CD14-positive monocyte (primary cell): ENCODE measurements around the gene EIF3K. TPM values are rescaled to one million over a fixed set of nuclear protein-coding genes. Genes with fewer than 3 reads are reported as not detected.

ENCODE experiments used
- DNase-seq, 3 donors: peaks; one replicate each; pipeline ENCODE4 v3.0.0-alpha.2; 2011 to 2022
- H2AFZ ChIP-seq: 2 replicates; pipeline ENCODE4 v1.6.0; 2012; ENCODE audit warnings: mild to moderate bottlenecking, low read depth, low read length, inconsistent platforms; ENCODE audit not compliant: insufficient read depth, poor library complexity, severe bottlenecking
- H3K27ac ChIP-seq, 2 donors: 1 replicate in 1 of 2; 2 replicates in 1 of 2; pipeline ENCODE4 v1.5.1; 2012 to 2013; ENCODE audit warnings: low read length in 2 of 2, control low read depth in 1 of 2, inconsistent platforms in 1 of 2, low read depth in 1 of 2, mild to moderate bottlenecking in 1 of 2
- H3K27me3 ChIP-seq, 2 donors: one replicate each; pipeline versions ENCODE4 v1.6.0 to v1.6.1; 2011 to 2013; ENCODE audit warnings: low read length in 2 of 2; ENCODE audit not compliant: control insufficient read depth in 2 of 2, insufficient read depth in 2 of 2
- H3K36me3 ChIP-seq, 2 donors: replicated peaks in 1 of 2; 1 replicate in 1 of 2; 2 replicates in 1 of 2; pipeline versions ENCODE4 v1.5.1 to v1.6.1; 2012 to 2013; ENCODE audit warnings: low read length in 2 of 2, control low read depth in 1 of 2, inconsistent platforms in 1 of 2, mild to moderate bottlenecking in 1 of 2; ENCODE audit not compliant: insufficient read depth in 2 of 2, control insufficient read depth in 1 of 2
- H3K4me1 ChIP-seq, 2 donors: 1 replicate in 1 of 2; 2 replicates in 1 of 2; pipeline versions ENCODE4 v1.5.1 to v1.6.1; 2012 to 2013; ENCODE audit warnings: low read length in 2 of 2, control low read depth in 1 of 2, inconsistent platforms in 1 of 2, mild to moderate bottlenecking in 1 of 2, moderate library complexity in 1 of 2; ENCODE audit not compliant: insufficient read depth in 2 of 2, control insufficient read depth in 1 of 2
- H3K4me2 ChIP-seq: replicated peaks from 2 replicates; pipeline ENCODE3; 2012; ENCODE audit warnings: low read length, moderate library complexity, mild to moderate bottlenecking; ENCODE audit not compliant: poor library complexity, severe bottlenecking; ENCODE audit errors: extremely low read depth
- H3K4me3 ChIP-seq, 3 experiments: fragments of 200-600 bp in 1 of 3; sonication (generic) in 1 of 3; replicated peaks in 1 of 3; 1 replicate in 2 of 3; 2 replicates in 1 of 3; pipeline ENCODE4 v1.5.1; 2011 to 2013; ENCODE audit warnings: low read length in 3 of 3, mild to moderate bottlenecking in 3 of 3, control low read depth in 2 of 3, low read depth in 2 of 3, inconsistent platforms in 1 of 3, moderate library complexity in 1 of 3
- H3K79me2 ChIP-seq: 2 replicates; pipeline ENCODE4 v1.6.0; 2012; ENCODE audit warnings: mild to moderate bottlenecking, control low read depth, inconsistent platforms, low read length, moderate library complexity; ENCODE audit not compliant: insufficient read depth
- H3K9ac ChIP-seq: 2 replicates; pipeline ENCODE4 v1.6.0; 2017; ENCODE audit warnings: low read length, mild to moderate bottlenecking; ENCODE audit not compliant: insufficient read depth, poor library complexity, severe bottlenecking
- H3K9me3 ChIP-seq, 2 donors: replicated peaks in 1 of 2; 1 replicate in 1 of 2; 2 replicates in 1 of 2; pipeline versions ENCODE4 v1.5.1 to v1.6.1; 2012 to 2013; ENCODE audit warnings: low read length in 2 of 2, control low read depth in 1 of 2; ENCODE audit not compliant: control insufficient read depth in 1 of 2, insufficient read depth in 1 of 2
- H4K20me1 ChIP-seq: 2 replicates; pipeline ENCODE4 v1.6.0; 2012; ENCODE audit warnings: mild to moderate bottlenecking, low read length, control low read depth, moderate library complexity; ENCODE audit not compliant: insufficient read depth
- H3K27ac Mint-ChIP-seq, 7 donors: one replicate each; pipeline ENCODE4 v1.8.0; 2020; ENCODE audit warnings: mild to moderate bottlenecking in 7 of 7, mixed read lengths in 7 of 7, moderate library complexity in 6 of 7, inconsistent platforms in 2 of 7
- H3K27me3 Mint-ChIP-seq, 3 donors: one replicate each; pipeline ENCODE4 v1.8.0; 2021 to 2022; ENCODE audit warnings: low read depth in 3 of 3, mild to moderate bottlenecking in 3 of 3, mixed read lengths in 3 of 3, moderate library complexity in 3 of 3, inconsistent platforms in 1 of 3
- H3K36me3 Mint-ChIP-seq, 2 donors: one replicate each; pipeline ENCODE4 v1.8.0; 2020; ENCODE audit warnings: mixed read lengths in 2 of 2, inconsistent platforms in 1 of 2, mild to moderate bottlenecking in 1 of 2
- H3K4me1 Mint-ChIP-seq: one replicate; pipeline ENCODE4 v1.8.0; 2020; ENCODE audit warnings: mild to moderate bottlenecking, mixed read lengths
- H3K4me3 Mint-ChIP-seq, 2 donors: one replicate each; pipeline ENCODE4 v1.8.0; 2020; ENCODE audit warnings: mild to moderate bottlenecking in 2 of 2, mixed read lengths in 2 of 2, moderate library complexity in 1 of 2
- H3K9me3 Mint-ChIP-seq, 7 donors: one replicate each; pipeline ENCODE4 v1.8.0; 2020 to 2022; ENCODE audit warnings: mixed read lengths in 7 of 7, mild to moderate bottlenecking in 6 of 7, moderate library complexity in 6 of 7, inconsistent platforms in 2 of 7
- WGBS: methylation state at CpG from one replicate; pipeline ENCODE4 v1.1.5; 2013; ENCODE audit warnings: missing lambda C conversion rate; ENCODE audit not compliant: insufficient coverage; 5-methylcytosine and 5-hydroxymethylcytosine counted together
- intact Hi-C, 2 donors: fragments of 100-400 bp; cut with micrococcal nuclease; formaldehyde crosslinking; loops; one replicate each; pipeline versions ENCODE4 v1.15.0 to v1.15.1; 2023
- polyA plus RNA-seq, 3 donors: library from polyadenylated mRNA; depleted of rRNA in 1 of 3; unstranded in 2 of 3; stranded (reverse) in 1 of 3; fragments of 300-500 nt in 2 of 3; fragments of >200 nt in 1 of 3; fragmentation: Illumina TruSeq in 2 of 3; gene quantifications; 1 replicate in 2 of 3; 2 replicates in 1 of 3; pipeline ENCODE4 v1.2.3, GENCODE V29; 2012 to 2021
- TF ChIP-seq, protein P1 (sequence below): fragments of 200-600 bp; IDR thresholded peaks from one replicate; pipeline ENCODE4 v1.8.0; 2022; ENCODE audit warnings: antibody characterized with exemption, mild to moderate bottlenecking

Gene EIF3K
- polyA plus RNA-seq, 3 donors: 326 to 1,088 (median 381) TPM

DNA sequence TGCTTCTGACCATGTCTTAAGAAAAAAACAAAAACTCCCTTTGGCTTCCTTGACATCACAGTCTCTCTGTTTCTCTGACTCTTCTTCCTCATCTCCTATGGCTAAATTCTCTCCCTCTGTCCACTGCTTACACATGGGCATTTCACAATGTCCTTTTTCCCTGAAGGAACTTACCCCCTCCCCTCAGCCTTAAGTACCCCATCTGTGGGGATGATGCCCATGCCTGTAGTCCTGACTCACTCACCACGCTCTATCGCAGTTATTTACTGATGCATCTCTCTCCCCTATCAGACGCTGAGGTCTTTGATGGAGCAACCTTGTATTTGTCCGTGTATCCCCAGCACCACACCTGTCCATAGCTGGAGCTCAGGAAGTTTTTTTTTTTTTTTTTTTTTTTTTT, 60.9 kb downstream of the EIF3K start:
- peaks cover 37 to 40% of the 10 kb centered on the region in 2 donors for H3K36me3 Mint-ChIP-seq
- Histone ChIP-seq H3K9me3 (no peaks in the 10 kb centered on the region), H4K20me1 (peaks cover 53% of the 10 kb centered on the region), H3K9ac (no peak overlapping the region), H3K4me3 (no peak overlapping the region), H3K27ac (peak overlapping the region; percentile 59 to 66), H3K4me2 (no peak overlapping the region), H3K79me2 (peaks cover 98% of the 10 kb centered on the region), H3K27me3 (no peaks in the 10 kb centered on the region), H2AFZ (no peak overlapping the region), H3K4me1 (peaks cover 72 to 87% of the 10 kb centered on the region in 2 donors), H3K36me3 (peaks cover 0 to 22% of the 10 kb centered on the region in 2 donors)
- H3K9me3 Mint-ChIP-seq: no peaks in the 10 kb centered on the region
- TF ChIP-seq, protein P1, sequence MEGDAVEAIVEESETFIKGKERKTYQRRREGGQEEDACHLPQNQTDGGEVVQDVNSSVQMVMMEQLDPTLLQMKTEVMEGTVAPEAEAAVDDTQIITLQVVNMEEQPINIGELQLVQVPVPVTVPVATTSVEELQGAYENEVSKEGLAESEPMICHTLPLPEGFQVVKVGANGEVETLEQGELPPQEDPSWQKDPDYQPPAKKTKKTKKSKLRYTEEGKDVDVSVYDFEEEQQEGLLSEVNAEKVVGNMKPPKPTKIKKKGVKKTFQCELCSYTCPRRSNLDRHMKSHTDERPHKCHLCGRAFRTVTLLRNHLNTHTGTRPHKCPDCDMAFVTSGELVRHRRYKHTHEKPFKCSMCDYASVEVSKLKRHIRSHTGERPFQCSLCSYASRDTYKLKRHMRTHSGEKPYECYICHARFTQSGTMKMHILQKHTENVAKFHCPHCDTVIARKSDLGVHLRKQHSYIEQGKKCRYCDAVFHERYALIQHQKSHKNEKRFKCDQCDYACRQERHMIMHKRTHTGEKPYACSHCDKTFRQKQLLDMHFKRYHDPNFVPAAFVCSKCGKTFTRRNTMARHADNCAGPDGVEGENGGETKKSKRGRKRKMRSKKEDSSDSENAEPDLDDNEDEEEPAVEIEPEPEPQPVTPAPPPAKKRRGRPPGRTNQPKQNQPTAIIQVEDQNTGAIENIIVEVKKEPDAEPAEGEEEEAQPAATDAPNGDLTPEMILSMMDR: no peak
- intact Hi-C loops: loop anchor here in 1 of 2 donors (5.0 kb wide), 1 partner anchor 722 kb away; no protein-coding TSS in a partner anchor
- peaks cover 94% of the 10 kb centered on the region for H3K4me1 Mint-ChIP-seq
- H3K27me3 Mint-ChIP-seq: peaks cover 0 to 1% (median 0%) of the 10 kb centered on the region in 3 donors
- H3K27ac Mint-ChIP-seq: peak overlapping the region; percentile 73 to 96 (median 87)
- no peak overlapping the region for H3K4me3 Mint-ChIP-seq
- peak; percentile 76 to 94 (median 77) for DNase-seq
- WGBS: no CpG with 5 or more reads among the region's 4 CpGs

DNA sequence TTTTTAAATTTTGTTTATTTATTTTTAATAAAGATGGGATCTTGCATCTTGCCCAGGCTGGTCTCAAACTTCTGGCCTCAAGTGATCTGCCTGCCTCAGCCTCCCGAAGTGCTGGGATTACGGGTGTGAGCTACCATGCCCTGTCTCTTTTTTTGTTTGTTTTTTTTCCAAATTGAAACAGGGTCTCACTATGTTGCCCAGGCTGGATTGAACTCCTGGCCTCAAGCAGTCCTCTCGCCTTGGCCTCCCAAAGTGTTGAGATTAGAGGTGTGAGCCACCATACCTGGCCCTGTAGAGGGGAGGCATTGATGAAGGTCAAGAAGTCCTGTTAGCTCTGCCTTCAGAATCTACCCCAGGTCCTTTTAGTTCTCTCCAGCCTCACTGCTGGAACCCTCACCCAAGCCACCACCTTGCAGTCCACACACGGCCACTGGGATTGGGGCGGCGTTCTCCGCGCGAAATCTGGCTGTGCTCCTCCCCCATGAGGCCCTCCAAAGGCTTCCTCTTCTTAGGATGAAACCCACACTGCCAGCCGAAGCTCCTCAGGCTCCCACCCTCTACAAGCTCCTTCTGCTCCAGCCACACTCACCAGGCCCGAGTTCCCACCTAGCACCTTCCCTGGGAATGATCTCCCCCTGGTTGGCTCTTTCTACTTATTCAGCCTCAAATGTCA, 63.3 kb downstream of the EIF3K start:
- TF ChIP-seq, protein P1: no peak
- peak overlapping the region; percentile 12 for H3K4me2 ChIP-seq
- H3K36me3 Mint-ChIP-seq: peaks cover 33% of the 10 kb centered on the region in 2 donors
- H3K9ac ChIP-seq: no peak overlapping the region
- H3K27ac ChIP-seq: peak overlapping the region; percentile 96 to 98
- H3K27me3 Mint-ChIP-seq: no peaks in the 10 kb centered on the region
- H3K36me3 ChIP-seq: peaks cover 0 to 11% of the 10 kb centered on the region in 2 donors
- no peaks in the 10 kb centered on the region for H3K9me3 ChIP-seq
- no peaks in the 10 kb centered on the region for H3K27me3 ChIP-seq
- peaks cover 81 to 93% of the 10 kb centered on the region in 2 donors for H3K4me1 ChIP-seq
- H3K4me3 ChIP-seq: no peak overlapping the region
- H3K9me3 Mint-ChIP-seq: no peaks in the 10 kb centered on the region
- H3K4me3 Mint-ChIP-seq: peak overlapping the region in 1 of 2 donors; percentile 35
- DNase-seq: no peak
- peaks cover 96% of the 10 kb centered on the region for H3K4me1 Mint-ChIP-seq
- peaks cover 98% of the 10 kb centered on the region for H3K79me2 ChIP-seq
- intact Hi-C loops: loop anchor here in 1 of 2 donors (5.0 kb wide), 1 partner anchor 720 kb away; no protein-coding TSS in a partner anchor
- peaks cover 28% of the 10 kb centered on the region for H4K20me1 ChIP-seq
- no peak overlapping the region for H2AFZ ChIP-seq
- H3K27ac Mint-ChIP-seq: peak overlapping the region; percentile 95 to 99 (median 97)
- WGBS: 45% methylated on average over 11 of the region's 11 CpGs
